COLO668 (cell line): ENCODE data around the gene IMMP2L.

ENCODE experiments used
- DNase-seq: peaks from one replicate; lab custom pipeline; 2025; ENCODE audit not compliant: unreplicated experiment; lab: John Stamatoyannopoulos, UW

The IMMP2L gene

GRCh38 chr7:111560773-111561653 lies 1.3 kb downstream of the IMMP2L start:
- no peak for DNase-seq

- DNase-seq = no peak
Measured at GRCh38 chr7:111558991-111559390, 3.3 kb downstream of the IMMP2L start.

- DNase-seq = no peak
Measured at GRCh38 chr7:111556977-111557376, 5.3 kb downstream of the IMMP2L start.

- DNase-seq = no peak
Measured at GRCh38 chr7:111554086-111554485, 8.2 kb downstream of the IMMP2L start.

GRCh38 chr7:111541067-111541466 lies 21.2 kb downstream of the IMMP2L start:
- no peak for DNase-seq

- DNase-seq = no peak
Measured at GRCh38 chr7:111540199-111540815, 22.0 kb downstream of the IMMP2L start.

GRCh38 chr7:111537134-111537533 lies 25.2 kb downstream of the IMMP2L start:
- DNase-seq = no peak

- no peak for DNase-seq
Measured at GRCh38 chr7:111535142-111535870, 27.0 kb downstream of the IMMP2L start.

GRCh38 chr7:111532625-111533024 lies 29.7 kb downstream of the IMMP2L start:
- DNase-seq = no peak

GRCh38 chr7:111531993-111532392 lies 30.3 kb downstream of the IMMP2L start:
- DNase-seq = no peak

GRCh38 chr7:111530356-111530668 lies 32.0 kb downstream of the IMMP2L start:
- DNase-seq = no peak

- no peak for DNase-seq
Measured at GRCh38 chr7:111529507-111530355, 32.6 kb downstream of the IMMP2L start.

GRCh38 chr7:111528331-111528730 lies 34.0 kb downstream of the IMMP2L start:
- DNase-seq = no peak

- no peak for DNase-seq
Measured at GRCh38 chr7:111527545-111527944, 34.7 kb downstream of the IMMP2L start.

GRCh38 chr7:111525100-111525499 lies 37.2 kb downstream of the IMMP2L start:
- no peak for DNase-seq

- no peak for DNase-seq
Measured at GRCh38 chr7:111521660-111522059, 40.6 kb downstream of the IMMP2L start.

GRCh38 chr7:111518264-111518663 lies 44.0 kb downstream of the IMMP2L start:
- no peak for DNase-seq

- DNase-seq = no peak
Measured at GRCh38 chr7:111517549-111517951, 44.7 kb downstream of the IMMP2L start.

GRCh38 chr7:111516612-111517011 lies 45.7 kb downstream of the IMMP2L start:
- no peak for DNase-seq

GRCh38 chr7:111513566-111513965 lies 48.7 kb downstream of the IMMP2L start:
- DNase-seq = no peak

- DNase-seq = no peak
Measured at GRCh38 chr7:111511845-111512244, 50.4 kb downstream of the IMMP2L start.
